Vagina (tissue), 2 donors: Measurements from ENCODE around the gene MARF1.
"Not testable (repeated sequence)": the region's sequence is repeated elsewhere in the genome, so short reads cannot be mapped to it uniquely, and the experiment has no call there.

ENCODE experiments used
- POLR2AphosphoS5 ChIP-seq, 2 donors: sonication (generic); formaldehyde crosslinking; IDR thresholded peaks; one replicate each; pipeline ENCODE4 v1.9.0; 2017; ENCODE audit warnings: antibody characterized with exemption in 2 of 2, mild to moderate bottlenecking in 2 of 2, low read depth in 1 of 2; ENCODE audit not compliant: insufficient read depth in 1 of 2
- TF ChIP-seq, protein P1 (sequence below), 3 experiments: fragments of 450-650 bp in 2 of 3; fragments of 200-600 bp in 1 of 3; sonication (generic) in 1 of 3; IDR thresholded peaks; one replicate each; pipeline ENCODE4 v1.5.1; 2017 to 2019; ENCODE audit warnings: antibody characterized with exemption in 3 of 3, mild to moderate bottlenecking in 2 of 3, moderate library complexity in 2 of 3

DNA sequence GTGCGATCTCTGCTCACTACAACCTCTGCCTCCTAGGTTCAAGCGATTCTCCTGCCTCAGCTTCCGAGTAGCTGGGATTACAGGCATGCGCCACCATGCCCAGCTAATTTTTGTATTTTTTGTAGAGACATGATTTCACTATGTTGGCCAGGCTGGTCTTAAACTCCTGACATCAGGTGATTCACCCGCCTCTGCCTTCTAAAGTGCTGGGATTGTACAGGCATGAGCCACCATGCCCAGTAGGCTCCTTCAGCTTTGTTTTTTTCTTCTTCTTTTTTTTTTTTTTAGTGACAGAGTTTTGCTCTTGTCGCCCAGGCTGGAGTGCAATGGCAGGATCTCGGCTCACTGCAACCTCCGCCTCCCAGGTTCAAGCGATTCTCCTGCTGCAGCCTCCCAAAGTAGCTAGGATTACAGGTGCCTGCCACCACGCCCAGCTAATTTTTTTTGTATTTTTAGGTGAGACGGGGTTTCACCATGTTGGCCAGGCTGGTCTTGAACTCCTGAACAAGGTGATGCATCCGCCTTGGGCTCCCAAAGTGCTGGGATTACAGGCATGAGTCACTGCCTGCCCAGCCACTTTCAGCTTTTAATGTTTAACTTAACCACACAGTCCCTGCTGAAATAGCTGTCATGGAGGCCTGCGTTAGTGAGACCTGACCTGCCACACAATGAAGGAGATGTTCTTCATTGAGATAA lies 95.7 kb downstream of the MARF1 start:
- TF ChIP-seq, protein P1, sequence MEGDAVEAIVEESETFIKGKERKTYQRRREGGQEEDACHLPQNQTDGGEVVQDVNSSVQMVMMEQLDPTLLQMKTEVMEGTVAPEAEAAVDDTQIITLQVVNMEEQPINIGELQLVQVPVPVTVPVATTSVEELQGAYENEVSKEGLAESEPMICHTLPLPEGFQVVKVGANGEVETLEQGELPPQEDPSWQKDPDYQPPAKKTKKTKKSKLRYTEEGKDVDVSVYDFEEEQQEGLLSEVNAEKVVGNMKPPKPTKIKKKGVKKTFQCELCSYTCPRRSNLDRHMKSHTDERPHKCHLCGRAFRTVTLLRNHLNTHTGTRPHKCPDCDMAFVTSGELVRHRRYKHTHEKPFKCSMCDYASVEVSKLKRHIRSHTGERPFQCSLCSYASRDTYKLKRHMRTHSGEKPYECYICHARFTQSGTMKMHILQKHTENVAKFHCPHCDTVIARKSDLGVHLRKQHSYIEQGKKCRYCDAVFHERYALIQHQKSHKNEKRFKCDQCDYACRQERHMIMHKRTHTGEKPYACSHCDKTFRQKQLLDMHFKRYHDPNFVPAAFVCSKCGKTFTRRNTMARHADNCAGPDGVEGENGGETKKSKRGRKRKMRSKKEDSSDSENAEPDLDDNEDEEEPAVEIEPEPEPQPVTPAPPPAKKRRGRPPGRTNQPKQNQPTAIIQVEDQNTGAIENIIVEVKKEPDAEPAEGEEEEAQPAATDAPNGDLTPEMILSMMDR (IDR thresholded peaks at IDR 0.05): not testable (repeated sequence)
- not testable (repeated sequence) for TF ChIP-seq POLR2AphosphoS5 (IDR thresholded peaks at IDR 0.05; ENCODE audit: insufficient read depth in 1 of 2, low read depth in 1 of 2)
